IMR-90 (cell line): ENCODE measurements around the gene MAPK10.

Experiments
- CTCF ChIP-seq: conservative IDR thresholded peaks from 2 replicates; pipeline ENCODE4 v1.5.1; 2012; ENCODE audit warnings: mild to moderate bottlenecking, low read depth, low read length, improper control_type of control experiment
- RAD21 ChIP-seq: IDR thresholded peaks from 2 replicates; pipeline ENCODE4 v1.6.1; 2012; ENCODE audit warnings: low read length, improper control_type of control experiment
- RCOR1 ChIP-seq: IDR thresholded peaks from 2 replicates; pipeline ENCODE4 v1.6.1; 2012; ENCODE audit warnings: mild to moderate bottlenecking, low read length, improper control_type of control experiment; ENCODE audit not compliant: insufficient replicate concordance
- USF2 ChIP-seq: fragments of 150-350 bp; IDR thresholded peaks from 2 replicates; pipeline ENCODE4 v1.6.1; 2017; ENCODE audit warnings: mild to moderate bottlenecking, antibody characterized with exemption, low read length, low read depth

GRCh38 chr4:86108834-86109233 lies 251.0 kb downstream of the MAPK10 start:
- no peak for TF ChIP-seq RCOR1
- TF ChIP-seq CTCF, result no peak
- TF ChIP-seq USF2, result no peak
- TF ChIP-seq RAD21, result no peak
